ENCODE measurements around the gene APOBEC3B. TPM values are rescaled to one million over a fixed set of nuclear protein-coding genes. Genes with fewer than 3 reads are reported as not detected.
A peak's percentile ranks its signal among the peaks of the same experiment; 100 is the strongest.
"Not testable (repeated sequence)": the region's sequence is repeated elsewhere in the genome, so short reads cannot be mapped to it uniquely, and the experiment has no call there.

APOBEC3B gene
- total and polyA plus RNA-seq, 11 donors, result 0.49 to 10.3 (median 1.0) TPM; not detected in 2

DNA sequence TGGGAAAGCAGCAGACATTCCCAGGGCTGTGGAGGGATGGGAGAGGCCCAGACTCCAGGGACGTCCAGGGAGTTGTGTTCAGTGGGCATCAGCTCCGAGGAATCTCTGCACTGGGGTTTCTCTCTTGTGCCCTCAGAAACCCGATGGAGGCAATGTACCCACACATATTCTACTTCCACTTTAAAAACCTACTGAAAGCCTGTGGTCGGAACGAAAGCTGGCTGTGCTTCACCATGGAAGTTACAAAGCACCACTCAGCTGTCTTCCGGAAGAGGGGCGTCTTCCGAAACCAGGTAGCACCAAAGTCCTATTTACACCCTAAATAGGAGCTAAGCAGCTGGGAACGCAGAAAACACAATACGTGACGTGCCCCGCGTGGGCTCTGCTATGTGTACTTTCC lies 47.1 kb downstream of the APOBEC3B start:
- TF ChIP-seq, protein P1, sequence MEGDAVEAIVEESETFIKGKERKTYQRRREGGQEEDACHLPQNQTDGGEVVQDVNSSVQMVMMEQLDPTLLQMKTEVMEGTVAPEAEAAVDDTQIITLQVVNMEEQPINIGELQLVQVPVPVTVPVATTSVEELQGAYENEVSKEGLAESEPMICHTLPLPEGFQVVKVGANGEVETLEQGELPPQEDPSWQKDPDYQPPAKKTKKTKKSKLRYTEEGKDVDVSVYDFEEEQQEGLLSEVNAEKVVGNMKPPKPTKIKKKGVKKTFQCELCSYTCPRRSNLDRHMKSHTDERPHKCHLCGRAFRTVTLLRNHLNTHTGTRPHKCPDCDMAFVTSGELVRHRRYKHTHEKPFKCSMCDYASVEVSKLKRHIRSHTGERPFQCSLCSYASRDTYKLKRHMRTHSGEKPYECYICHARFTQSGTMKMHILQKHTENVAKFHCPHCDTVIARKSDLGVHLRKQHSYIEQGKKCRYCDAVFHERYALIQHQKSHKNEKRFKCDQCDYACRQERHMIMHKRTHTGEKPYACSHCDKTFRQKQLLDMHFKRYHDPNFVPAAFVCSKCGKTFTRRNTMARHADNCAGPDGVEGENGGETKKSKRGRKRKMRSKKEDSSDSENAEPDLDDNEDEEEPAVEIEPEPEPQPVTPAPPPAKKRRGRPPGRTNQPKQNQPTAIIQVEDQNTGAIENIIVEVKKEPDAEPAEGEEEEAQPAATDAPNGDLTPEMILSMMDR (IDR thresholded peaks at IDR 0.05), result no peak
- TF ChIP-seq POLR2A (IDR thresholded peaks at IDR 0.05), result no peak
- intact Hi-C loops (cut with DNase I), result loop anchor here in 1 of 10 donors (10.0 kb wide), 1 partner anchor 46 kb away; the partner anchor contains the start of gene APOBEC3G
- H3K4me3 ChIP-seq, result no peak overlapping the region

DNA sequence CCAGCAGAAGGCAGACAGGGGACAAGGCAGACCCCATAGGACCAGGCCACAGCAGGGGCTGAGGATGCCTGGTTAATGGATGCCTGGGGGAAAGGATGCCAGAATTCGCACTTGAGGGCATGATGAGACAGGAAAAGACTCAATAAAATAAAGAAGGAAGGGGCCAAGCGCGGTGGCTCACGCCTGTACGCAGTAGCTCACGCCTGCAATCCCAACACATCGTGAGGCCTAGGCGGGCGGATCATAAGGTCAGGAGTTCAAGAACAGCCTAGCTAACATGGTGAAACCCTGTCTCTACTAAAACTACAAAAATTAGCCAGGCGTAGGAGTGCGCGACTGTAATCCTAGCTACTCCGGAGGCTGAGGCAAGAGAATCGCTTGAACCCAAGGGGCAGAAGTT lies 48.6 kb downstream of the APOBEC3B start:
- ATAC-seq (no peak), DNase-seq (no peak)
- Histone ChIP-seq H3K27ac (no peak overlapping the region), H3K9me3 (no peaks in the 10 kb centered on the region), H3K27me3 (no peaks in the 10 kb centered on the region), H3K36me3 (no peaks in the 10 kb centered on the region), H3K4me1 (no peaks in the 10 kb centered on the region), H3K4me3 (no peak overlapping the region)
- WGBS, 4 donors, result 93 to 97% (median 95%) methylated on average over 14 of the region's 14 CpGs
- intact Hi-C loops (cut with DNase I), result no loop called here
- TF ChIP-seq, protein P1 (IDR thresholded peaks at IDR 0.05), result no peak
- no peak for TF ChIP-seq POLR2A (IDR thresholded peaks at IDR 0.05)

More for the DNA sequence above, 47.1 kb downstream of the APOBEC3B start:
- no peaks in the 10 kb centered on the region for H3K9me3 ChIP-seq
- 92 to 94% (median 93%) methylated on average over 13 of the region's 13 CpGs for WGBS, 4 donors
- peaks cover 0 to 5% (median 0%) of the 10 kb centered on the region in 9 donors for H3K36me3 ChIP-seq
- DNase-seq (no peak), ATAC-seq (no peak)
- H3K27me3 ChIP-seq, result no peaks in the 10 kb centered on the region
- H3K4me1 ChIP-seq, result peaks cover 0 to under 1% (median 0%) of the 10 kb centered on the region in 12 donors
- H3K27ac ChIP-seq, result no peak overlapping the region

DNA sequence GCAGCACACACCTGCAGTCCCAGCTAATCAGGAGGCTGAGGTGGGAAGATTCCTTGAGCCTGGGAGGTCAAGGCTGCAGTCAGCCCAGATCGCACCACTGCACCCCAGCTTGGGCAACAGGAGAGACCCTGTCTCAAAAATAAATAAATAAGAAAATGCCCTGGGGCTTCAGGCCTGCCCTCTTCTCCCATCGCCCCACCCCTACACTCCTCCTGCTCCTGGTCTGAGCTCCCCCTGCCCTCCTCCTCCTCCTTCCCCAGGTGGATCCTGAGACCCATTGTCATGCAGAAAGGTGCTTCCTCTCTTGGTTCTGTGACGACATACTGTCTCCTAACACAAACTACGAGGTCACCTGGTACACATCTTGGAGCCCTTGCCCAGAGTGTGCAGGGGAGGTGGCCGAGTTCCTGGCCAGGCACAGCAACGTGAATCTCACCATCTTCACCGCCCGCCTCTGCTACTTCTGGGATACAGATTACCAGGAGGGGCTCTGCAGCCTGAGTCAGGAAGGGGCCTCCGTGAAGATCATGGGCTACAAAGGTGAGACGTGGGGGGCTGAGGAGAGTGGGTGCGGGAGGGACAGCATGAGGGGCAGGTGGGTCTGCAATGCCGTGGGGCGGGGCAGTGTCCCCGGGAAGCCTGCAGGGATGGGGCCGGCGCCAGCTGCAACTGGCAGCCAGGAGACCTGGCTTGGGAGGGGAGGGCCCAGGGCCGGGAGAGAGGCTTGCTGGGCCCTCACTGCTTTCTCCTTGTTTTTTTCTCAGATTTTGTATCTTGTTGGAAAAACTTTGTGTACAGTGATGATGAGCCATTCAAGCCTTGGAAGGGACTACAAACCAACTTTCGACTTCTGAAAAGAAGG lies 49.5 kb downstream of the APOBEC3B start:
- H3K27ac ChIP-seq; H3K4me1 ChIP-seq; ATAC-seq; H3K36me3 ChIP-seq; H3K4me3 ChIP-seq; H3K9me3 ChIP-seq; DNase-seq; intact Hi-C loops (cut with DNase I); H3K27me3 ChIP-seq: not testable (repeated sequence)
- 73 to 78% (median 76%) methylated on average over 14 to 17 of the region's 18 CpGs for WGBS, 4 donors

DNA sequence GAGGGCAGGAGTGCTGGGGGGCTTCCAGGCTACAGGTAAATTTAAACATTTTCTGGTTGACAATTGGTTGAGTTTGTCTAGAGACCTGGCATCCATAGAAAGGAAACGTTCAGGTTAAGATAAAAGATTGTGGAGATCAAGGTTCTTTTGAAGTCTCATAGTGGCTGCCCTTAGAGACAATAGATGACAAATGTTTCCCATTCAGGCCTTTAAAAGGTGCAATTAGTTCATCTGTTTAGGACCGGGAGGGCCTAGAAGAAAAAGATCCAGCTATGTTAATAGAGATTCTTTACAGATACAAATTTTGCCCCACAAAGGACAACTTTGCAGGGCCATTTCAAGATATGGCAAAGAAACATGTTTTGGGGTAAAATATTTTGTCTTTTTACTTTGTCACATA lies 54.9 kb downstream of the APOBEC3B start:
- intact Hi-C loops (cut with DNase I); H3K4me3 ChIP-seq; DNase-seq; H3K27me3 ChIP-seq; H3K9me3 ChIP-seq; ATAC-seq; H3K27ac ChIP-seq; H3K36me3 ChIP-seq: not testable (repeated sequence)
- 55 to 61% (median 57%) methylated on average over 2 of the region's 2 CpGs for WGBS, 4 donors
- peaks cover 0 to 16% (median 8%) of the 10 kb centered on the region in 12 donors for H3K4me1 ChIP-seq

DNA sequence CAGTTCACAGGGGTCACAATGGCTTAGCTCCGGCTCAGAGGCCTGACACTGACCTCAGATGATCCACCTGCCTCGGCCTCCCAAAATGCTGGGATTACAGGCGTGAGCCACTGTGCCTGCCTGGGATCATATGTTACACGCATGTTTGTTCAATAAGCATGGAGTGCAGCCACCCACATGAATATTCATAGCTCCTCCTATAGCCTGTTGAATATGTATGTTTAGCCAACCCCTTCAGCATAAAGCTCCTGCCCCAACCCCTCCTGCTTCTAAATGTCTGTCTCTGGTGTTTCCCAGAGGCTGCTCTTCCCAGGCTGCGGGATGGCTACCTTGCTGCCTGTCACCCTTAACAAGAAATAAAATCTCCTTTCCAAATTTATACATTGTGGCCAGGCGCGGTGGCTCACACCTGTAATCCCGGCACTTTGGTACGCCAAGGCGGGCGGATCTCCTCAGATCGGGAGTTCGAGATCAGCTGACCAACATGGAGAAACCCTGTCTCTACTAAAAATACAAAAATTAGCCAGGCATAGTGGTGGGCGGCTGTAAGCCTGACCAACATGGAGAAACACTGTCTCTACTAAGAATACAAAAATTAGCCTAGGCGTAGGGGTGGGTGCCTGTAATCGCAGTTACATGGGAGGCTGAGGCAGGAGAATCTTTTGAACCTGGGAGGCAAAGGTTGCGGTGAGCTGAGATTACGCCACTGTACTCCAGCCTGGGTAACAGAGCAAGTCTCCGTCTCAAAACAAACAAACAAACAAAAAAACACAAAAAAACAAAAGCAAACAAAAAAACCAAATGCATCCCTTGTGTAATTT lies 57.4 kb downstream of the APOBEC3B start:
- Histone ChIP-seq H3K9me3 (no peaks in the 10 kb centered on the region), H3K4me1 (peaks cover 0 to 21% (median 8%) of the 10 kb centered on the region in 12 donors), H3K4me3 (peak overlapping the region in 6 of 12 donors; percentile 66 to 79 (median 70)), H3K36me3 (peaks cover 0 to 8% (median 4%) of the 10 kb centered on the region in 9 donors), H3K27ac (peak overlapping the region in 6 of 12 donors; percentile 27 to 93 (median 87)), H3K27me3 (no peaks in the 10 kb centered on the region)
- DNase-seq (no peak), ATAC-seq (no peak)
- TF ChIP-seq POLR2A (IDR thresholded peaks at IDR 0.05), result no peak
- TF ChIP-seq, protein P1 (IDR thresholded peaks at IDR 0.05), result no peak
- intact Hi-C loops (cut with DNase I), result no loop called here
- 92 to 95% (median 93%) methylated on average over 18 to 19 of the region's 19 CpGs for WGBS, 4 donors

DNA sequence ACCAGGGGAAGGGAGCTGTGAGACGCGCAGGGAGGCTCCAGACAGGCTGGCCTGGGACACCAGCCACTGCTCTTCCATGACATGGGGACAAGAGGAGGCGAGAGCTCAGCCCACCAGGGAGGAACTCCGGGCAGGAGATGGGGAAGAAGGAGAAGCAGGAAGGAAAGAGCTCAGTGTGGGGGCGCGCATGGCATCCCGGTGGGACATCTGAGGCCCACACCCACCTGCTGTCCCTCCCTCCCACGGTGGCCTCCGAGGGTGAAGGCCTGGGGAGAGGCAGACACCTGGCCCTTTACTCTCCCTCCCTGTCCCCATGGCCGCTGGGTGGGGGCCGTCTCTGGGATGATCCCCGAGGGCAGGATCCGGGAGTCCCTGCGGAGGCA lies 58.0 kb downstream of the APOBEC3B start:
- ATAC-seq, result peak in 3 of 4 donors; percentile 3 to 23 (median 10)
- H3K27me3 ChIP-seq; H3K9me3 ChIP-seq; H3K36me3 ChIP-seq; DNase-seq; intact Hi-C loops (cut with DNase I): not testable (repeated sequence)
- Histone ChIP-seq H3K4me3 (peak overlapping the region; percentile 47 to 89 (median 67)), H3K4me1 (peaks cover 0 to 21% (median 8%) of the 10 kb centered on the region in 12 donors), H3K27ac (peak overlapping the region in 11 of 12 donors; percentile 27 to 93 (median 84))
- 19 to 55% (median 23%) methylated on average over 4 to 11 of the region's 14 CpGs for WGBS, 4 donors
